AG09319 (cell line): ENCODE data around the gene KCND3.
A peak's percentile ranks its signal among the peaks of the same experiment; 100 is the strongest.

Source experiments
- DNase-seq: peaks from one replicate; pipeline ENCODE4 v3.0.0-alpha.2; 2010; ENCODE audit warnings: low read depth; ENCODE audit errors: extremely low read depth
- CTCF ChIP-seq: IDR thresholded peaks from 2 replicates; pipeline ENCODE4 v1.5.1; 2011; ENCODE audit warnings: low read depth, mild to moderate bottlenecking, inconsistent platforms, low read length, moderate library complexity

KCND3 gene

GRCh38 chr1:111818546-111818945, 170.9 kb downstream of the KCND3 start:
- no peak for TF ChIP-seq CTCF
- DNase-seq, result no peak

- TF ChIP-seq CTCF, result no peak
These were observed 171.4 kb downstream of the KCND3 start for GRCh38 chr1:111818081-111818480.

GRCh38 chr1:111814642-111815041, 174.8 kb downstream of the KCND3 start:
- TF ChIP-seq CTCF, result no peak
- no peak for DNase-seq

More at GRCh38 chr1:111818081-111818480, 171.4 kb downstream of the KCND3 start:
- DNase-seq, result no peak

GRCh38 chr1:111814305-111814628, 175.2 kb downstream of the KCND3 start:
- TF ChIP-seq CTCF, result no peak
- DNase-seq, result no peak

GRCh38 chr1:111813440-111814304, 175.8 kb downstream of the KCND3 start:
- TF ChIP-seq CTCF, result peak; percentile 7
- DNase-seq, result no peak

GRCh38 chr1:111812306-111812705, 177.2 kb downstream of the KCND3 start:
- DNase-seq, result no peak
- no peak for TF ChIP-seq CTCF

GRCh38 chr1:111811891-111812290, 177.6 kb downstream of the KCND3 start:
- DNase-seq, result no peak
- TF ChIP-seq CTCF, result no peak
